ENCODE data around the gene MPL. TPM values are rescaled to one million over a fixed set of nuclear protein-coding genes. Genes with fewer than 3 reads are reported as not detected.

Gene MPL
- total and polyA plus RNA-seq, 2 of the 13 experiments (the other 11 are each of a cell fraction or from before 2014, with no cell fraction given) = not detected

DNA sequence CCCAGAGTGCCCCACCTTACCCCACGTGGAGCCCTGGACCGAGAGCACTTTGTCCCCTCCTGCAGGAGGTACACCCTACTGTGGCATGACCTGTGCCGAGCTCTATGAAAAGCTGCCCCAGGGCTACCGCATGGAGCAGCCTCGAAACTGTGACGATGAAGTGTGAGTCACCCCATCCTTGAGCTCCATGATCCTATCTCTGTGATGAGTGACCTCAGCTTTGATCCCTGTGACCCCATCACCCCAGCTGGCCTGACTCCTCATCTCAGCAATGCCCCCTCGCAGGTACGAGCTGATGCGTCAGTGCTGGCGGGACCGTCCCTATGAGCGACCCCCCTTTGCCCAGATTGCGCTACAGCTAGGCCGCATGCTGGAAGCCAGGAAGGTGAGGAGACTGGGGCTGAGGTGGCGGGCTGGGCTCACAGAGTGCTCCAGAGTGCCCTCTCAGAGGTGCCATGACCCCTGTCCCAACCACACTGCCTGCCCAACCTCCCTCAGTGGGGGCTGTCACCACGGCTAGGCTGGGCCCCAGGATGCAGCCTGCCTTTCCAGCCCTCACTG, 16.2 kb upstream of the MPL start (continued):
- TF ChIP-seq, protein P1, sequence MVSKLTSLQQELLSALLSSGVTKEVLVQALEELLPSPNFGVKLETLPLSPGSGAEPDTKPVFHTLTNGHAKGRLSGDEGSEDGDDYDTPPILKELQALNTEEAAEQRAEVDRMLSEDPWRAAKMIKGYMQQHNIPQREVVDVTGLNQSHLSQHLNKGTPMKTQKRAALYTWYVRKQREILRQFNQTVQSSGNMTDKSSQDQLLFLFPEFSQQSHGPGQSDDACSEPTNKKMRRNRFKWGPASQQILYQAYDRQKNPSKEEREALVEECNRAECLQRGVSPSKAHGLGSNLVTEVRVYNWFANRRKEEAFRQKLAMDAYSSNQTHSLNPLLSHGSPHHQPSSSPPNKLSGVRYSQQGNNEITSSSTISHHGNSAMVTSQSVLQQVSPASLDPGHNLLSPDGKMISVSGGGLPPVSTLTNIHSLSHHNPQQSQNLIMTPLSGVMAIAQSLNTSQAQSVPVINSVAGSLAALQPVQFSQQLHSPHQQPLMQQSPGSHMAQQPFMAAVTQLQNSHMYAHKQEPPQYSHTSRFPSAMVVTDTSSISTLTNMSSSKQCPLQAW (CRISPR knock-in tag; IDR thresholded peaks at IDR 0.05) = no peak
- TF ChIP-seq MYC (CRISPR knock-in tag; IDR thresholded peaks at IDR 0.05; ENCODE audit: borderline replicate concordance) = 0 out of 2 replicates have a peak, but pooled peaks have one; percentile 20
- TF ChIP-seq, protein P2, sequence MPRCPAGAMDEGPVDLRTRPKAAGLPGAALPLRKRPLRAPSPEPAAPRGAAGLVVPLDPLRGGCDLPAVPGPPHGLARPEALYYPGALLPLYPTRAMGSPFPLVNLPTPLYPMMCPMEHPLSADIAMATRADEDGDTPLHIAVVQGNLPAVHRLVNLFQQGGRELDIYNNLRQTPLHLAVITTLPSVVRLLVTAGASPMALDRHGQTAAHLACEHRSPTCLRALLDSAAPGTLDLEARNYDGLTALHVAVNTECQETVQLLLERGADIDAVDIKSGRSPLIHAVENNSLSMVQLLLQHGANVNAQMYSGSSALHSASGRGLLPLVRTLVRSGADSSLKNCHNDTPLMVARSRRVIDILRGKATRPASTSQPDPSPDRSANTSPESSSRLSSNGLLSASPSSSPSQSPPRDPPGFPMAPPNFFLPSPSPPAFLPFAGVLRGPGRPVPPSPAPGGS (CRISPR knock-in tag; IDR thresholded peaks at IDR 0.05) = no peak
- TF ChIP-seq, protein P3, sequence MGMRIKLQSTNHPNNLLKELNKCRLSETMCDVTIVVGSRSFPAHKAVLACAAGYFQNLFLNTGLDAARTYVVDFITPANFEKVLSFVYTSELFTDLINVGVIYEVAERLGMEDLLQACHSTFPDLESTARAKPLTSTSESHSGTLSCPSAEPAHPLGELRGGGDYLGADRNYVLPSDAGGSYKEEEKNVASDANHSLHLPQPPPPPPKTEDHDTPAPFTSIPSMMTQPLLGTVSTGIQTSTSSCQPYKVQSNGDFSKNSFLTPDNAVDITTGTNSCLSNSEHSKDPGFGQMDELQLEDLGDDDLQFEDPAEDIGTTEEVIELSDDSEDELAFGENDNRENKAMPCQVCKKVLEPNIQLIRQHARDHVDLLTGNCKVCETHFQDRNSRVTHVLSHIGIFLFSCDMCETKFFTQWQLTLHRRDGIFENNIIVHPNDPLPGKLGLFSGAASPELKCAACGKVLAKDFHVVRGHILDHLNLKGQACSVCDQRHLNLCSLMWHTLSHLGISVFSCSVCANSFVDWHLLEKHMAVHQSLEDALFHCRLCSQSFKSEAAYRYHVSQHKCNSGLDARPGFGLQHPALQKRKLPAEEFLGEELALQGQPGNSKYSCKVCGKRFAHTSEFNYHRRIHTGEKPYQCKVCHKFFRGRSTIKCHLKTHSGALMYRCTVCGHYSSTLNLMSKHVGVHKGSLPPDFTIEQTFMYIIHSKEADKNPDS (CRISPR knock-in tag; IDR thresholded peaks at IDR 0.05) = no peak
- TF ChIP-seq ZNF296 (CRISPR knock-in tag; conservative IDR thresholded peaks at IDR 0.05) = no peak
- TF ChIP-seq RARA (CRISPR knock-in tag; IDR thresholded peaks at IDR 0.05) = peak; percentile 52
- TF ChIP-seq ZNF761 (CRISPR knock-in tag; conservative IDR thresholded peaks at IDR 0.05) = no peak
- TF ChIP-seq ZBTB33 (CRISPR knock-in tag; IDR thresholded peaks at IDR 0.05) = peak; percentile 30; the same call in 1 of the 2 replicates
- no peak for TF ChIP-seq PHF5A (CRISPR knock-in tag; IDR thresholded peaks at IDR 0.05; ENCODE audit: low read depth, unreplicated experiment)
- no peak for TF ChIP-seq GATAD1 (CRISPR knock-in tag; IDR thresholded peaks at IDR 0.05)
- no peak for TF ChIP-seq MAF1 (CRISPR knock-in tag; IDR thresholded peaks at IDR 0.05; ENCODE audit: borderline replicate concordance)
- no peak for TF ChIP-seq ZBTB1 (CRISPR knock-in tag; IDR thresholded peaks at IDR 0.05; ENCODE audit: borderline replicate concordance)
- TF ChIP-seq ZSCAN9 (CRISPR knock-in tag; IDR thresholded peaks at IDR 0.05; ENCODE audit: borderline replicate concordance) = no peak
- TF ChIP-seq EEA1 (CRISPR knock-in tag; IDR thresholded peaks at IDR 0.05; ENCODE audit: borderline replicate concordance) = no peak
- TF ChIP-seq RCOR2 (CRISPR knock-in tag; IDR thresholded peaks at IDR 0.05) = no peak
- no peak for TF ChIP-seq ZSCAN5A (CRISPR knock-in tag; IDR thresholded peaks at IDR 0.05; ENCODE audit: borderline replicate concordance)
- no peak for TF ChIP-seq MIXL1 (CRISPR knock-in tag; IDR thresholded peaks at IDR 0.05)
- 0 out of 2 replicates have a peak, but pooled peaks have one; percentile 41 for TF ChIP-seq ZBTB21 (CRISPR knock-in tag; IDR thresholded peaks at IDR 0.05)
- no peak for TF ChIP-seq ZNF225 (CRISPR knock-in tag; IDR thresholded peaks at IDR 0.05)
- no peak for TF ChIP-seq ATF7-NPFF (CRISPR knock-in tag; IDR thresholded peaks at IDR 0.05; ENCODE audit: low read depth)
- TF ChIP-seq ZNF335 (CRISPR knock-in tag; IDR thresholded peaks at IDR 0.05) = no peak
- TF ChIP-seq MEIS2 (CRISPR knock-in tag; IDR thresholded peaks at IDR 0.05) = no peak
- TF ChIP-seq YEATS4 (CRISPR knock-in tag; IDR thresholded peaks at IDR 0.05; ENCODE audit: borderline replicate concordance) = no peak
- no peak for TF ChIP-seq ZNF232 (CRISPR knock-in tag; IDR thresholded peaks at IDR 0.05; ENCODE audit: borderline replicate concordance)

All from HepG2 (cell line).